Mesendoderm (in vitro differentiated cells): ENCODE results near the gene LGALS9B.
"Not testable (repeated sequence)": the region's sequence is repeated elsewhere in the genome, so short reads cannot be mapped to it uniquely, and the experiment has no call there.

ENCODE experiments used
- DNase-seq: peaks from one replicate; pipeline ENCODE4 v3.0.0; 2013
- H2AK5ac ChIP-seq: 2 replicates; pipeline ENCODE4 v1.6.1; 2013; ENCODE audit warnings: low read length, inconsistent platforms
- H2BK120ac ChIP-seq: 2 replicates; pipeline ENCODE4 v1.6.1; 2013; ENCODE audit warnings: low read depth, mild to moderate bottlenecking, low read length, moderate library complexity, mixed read lengths
- H2BK15ac ChIP-seq: replicated peaks from 2 replicates; pipeline ENCODE4 v1.6.1; 2013; ENCODE audit warnings: low read depth, mild to moderate bottlenecking, moderate library complexity
- H2BK5ac ChIP-seq: 2 replicates; pipeline ENCODE4 v1.6.1; 2013; ENCODE audit warnings: low read length, inconsistent platforms
- H3K18ac ChIP-seq: 2 replicates; pipeline ENCODE4 v1.6.1; 2013; ENCODE audit warnings: mild to moderate bottlenecking, low read length, mixed read lengths
- H3K23ac ChIP-seq: one replicate; pipeline ENCODE4 v1.6.1; 2013; ENCODE audit warnings: low read length
- H3K27ac ChIP-seq: 2 replicates; pipeline ENCODE4 v1.5.1; 2013; ENCODE audit warnings: low read depth, mild to moderate bottlenecking, inconsistent platforms, low read length, moderate library complexity
- H3K27me3 ChIP-seq: 2 replicates; pipeline ENCODE4 v1.6.1; 2013; ENCODE audit warnings: low read length, control low read depth, mild to moderate bottlenecking, inconsistent platforms; ENCODE audit not compliant: insufficient read depth, poor library complexity
- H3K36me3 ChIP-seq: 2 replicates; pipeline ENCODE4 v1.6.1; 2013; ENCODE audit warnings: low read length, inconsistent platforms; ENCODE audit not compliant: control insufficient read depth, insufficient read depth
- H3K4ac ChIP-seq: one replicate; pipeline ENCODE4 v1.6.1; 2013; ENCODE audit warnings: low read depth, mild to moderate bottlenecking, low read length, moderate library complexity
- H3K4me1 ChIP-seq: 2 replicates; pipeline ENCODE4 v1.6.1; 2013; ENCODE audit warnings: low read depth, low read length, inconsistent platforms; ENCODE audit not compliant: control insufficient read depth
- H3K4me2 ChIP-seq: 2 replicates; pipeline ENCODE4 v1.6.1; 2013; ENCODE audit warnings: low read length
- H3K4me3 ChIP-seq: 2 replicates; pipeline ENCODE4 v1.5.1; 2013; ENCODE audit warnings: mild to moderate bottlenecking, low read length
- H3K56ac ChIP-seq: one replicate; pipeline ENCODE4 v1.6.1; 2013; ENCODE audit warnings: low read length
- H3K79me1 ChIP-seq: 2 replicates; pipeline ENCODE4 v1.6.1; 2013; ENCODE audit warnings: low read length, inconsistent platforms
- H3K79me2 ChIP-seq: 2 replicates; pipeline ENCODE4 v1.6.1; 2013; ENCODE audit warnings: mild to moderate bottlenecking, low read length; ENCODE audit not compliant: control insufficient read depth, insufficient read depth
- H3K9ac ChIP-seq: 2 replicates; pipeline ENCODE4 v1.6.1; 2013; ENCODE audit warnings: low read length, inconsistent platforms
- H4K5ac ChIP-seq: one replicate; pipeline ENCODE4 v1.6.1; 2013; ENCODE audit warnings: low read length
- H4K8ac ChIP-seq: one replicate; pipeline ENCODE4 v1.6.1; 2013; ENCODE audit warnings: low read depth, mild to moderate bottlenecking, control low read depth, low read length, moderate library complexity
- WGBS: extraction: QIAGEN DNeasy Blood & Tissue Kit; methylation state at CpG from one replicate; pipeline ENCODE4 v1.1.7; 2013; ENCODE audit warnings: low lambda C conversion rate, missing lambda C conversion rate; ENCODE audit not compliant: insufficient coverage; ENCODE audit errors: extremely low coverage; 5-methylcytosine and 5-hydroxymethylcytosine counted together

The LGALS9B gene

GRCh38 chr17:20494147-20494546 lies 26.8 kb upstream of the LGALS9B start:
- H3K23ac ChIP-seq, H3K36me3 ChIP-seq, H3K9ac ChIP-seq, H3K79me1 ChIP-seq, H2BK5ac ChIP-seq, H4K8ac ChIP-seq, H3K4ac ChIP-seq, H2BK15ac ChIP-seq, H3K79me2 ChIP-seq, H4K5ac ChIP-seq, H3K4me3 ChIP-seq, H3K27ac ChIP-seq, H2AK5ac ChIP-seq, H3K56ac ChIP-seq, DNase-seq, H2BK120ac ChIP-seq, H3K4me1 ChIP-seq, H3K18ac ChIP-seq, H3K4me2 ChIP-seq, H3K27me3 ChIP-seq: not testable (repeated sequence)
- WGBS: no CpG with 5 or more reads among the region's 9 CpGs

GRCh38 chr17:20492971-20493370 lies 25.6 kb upstream of the LGALS9B start:
- H3K79me2 ChIP-seq, H3K4me1 ChIP-seq, H3K4me3 ChIP-seq, H3K79me1 ChIP-seq, H3K4me2 ChIP-seq, DNase-seq, H2BK15ac ChIP-seq, H3K9ac ChIP-seq, H2BK120ac ChIP-seq, H3K27ac ChIP-seq, H3K18ac ChIP-seq, H3K36me3 ChIP-seq, H4K5ac ChIP-seq, H3K23ac ChIP-seq, H2BK5ac ChIP-seq, H2AK5ac ChIP-seq, H4K8ac ChIP-seq, H3K56ac ChIP-seq, H3K27me3 ChIP-seq, H3K4ac ChIP-seq: not testable (repeated sequence)
- no CpG with 5 or more reads among the region's 8 CpGs for WGBS

DNA sequence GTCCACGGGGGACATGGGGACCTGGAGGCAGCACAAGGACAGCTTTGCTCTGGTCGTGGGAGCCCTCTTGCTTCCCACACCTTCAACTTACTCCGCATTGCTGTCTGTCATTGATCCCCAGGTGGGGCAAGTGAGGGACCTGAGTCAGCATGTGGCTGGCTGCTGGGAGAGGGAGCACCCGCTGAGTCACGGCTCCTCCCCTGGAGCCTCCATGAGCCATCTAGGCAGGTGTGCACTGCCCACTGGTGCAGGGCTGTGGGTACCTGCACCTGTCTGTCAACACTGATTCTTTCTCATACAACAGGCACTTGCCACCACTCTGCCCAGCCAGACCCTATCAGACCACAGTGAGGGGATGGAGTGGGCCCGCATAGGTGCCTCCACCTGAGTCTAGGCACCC lies 24.8 kb upstream of the LGALS9B start:
- not testable (repeated sequence) for H3K27ac ChIP-seq, DNase-seq, H3K79me2 ChIP-seq, H3K18ac ChIP-seq, H2AK5ac ChIP-seq, H3K4me2 ChIP-seq, H3K9ac ChIP-seq, H3K79me1 ChIP-seq, H2BK5ac ChIP-seq, H3K4ac ChIP-seq, H3K36me3 ChIP-seq, H3K4me1 ChIP-seq, H2BK15ac ChIP-seq, H3K56ac ChIP-seq, H3K27me3 ChIP-seq, H2BK120ac ChIP-seq, H3K23ac ChIP-seq, H3K4me3 ChIP-seq, H4K8ac ChIP-seq, H4K5ac ChIP-seq
- WGBS: no CpG with 5 or more reads among the region's 6 CpGs

DNA sequence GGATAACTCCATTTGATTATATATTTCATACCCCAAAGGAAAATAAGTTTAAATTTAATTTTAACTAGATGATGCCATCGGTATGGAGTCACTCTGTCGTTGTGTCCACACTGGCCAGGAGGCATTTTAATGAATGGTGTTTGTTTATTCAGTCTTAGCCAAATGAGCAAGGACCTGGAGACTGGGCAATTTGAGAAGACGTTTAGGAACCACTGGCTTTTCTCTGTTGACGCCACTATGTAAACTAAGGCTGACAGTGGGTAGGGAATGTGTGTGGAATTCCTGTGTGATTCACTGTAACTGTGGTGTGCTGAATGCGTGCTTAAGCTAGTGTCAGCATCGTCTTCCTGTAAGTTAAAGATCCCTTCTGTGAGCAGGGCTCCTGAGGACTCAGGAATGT lies 17.6 kb upstream of the LGALS9B start:
- not testable (repeated sequence) for H2AK5ac ChIP-seq, H4K5ac ChIP-seq, H3K9ac ChIP-seq, H3K79me2 ChIP-seq, H3K4ac ChIP-seq, H3K56ac ChIP-seq, H3K27me3 ChIP-seq, H3K4me1 ChIP-seq, H3K4me2 ChIP-seq, H3K27ac ChIP-seq, H2BK120ac ChIP-seq, H3K18ac ChIP-seq, H2BK5ac ChIP-seq, H3K23ac ChIP-seq, H3K4me3 ChIP-seq, H2BK15ac ChIP-seq, H4K8ac ChIP-seq, H3K36me3 ChIP-seq, H3K79me1 ChIP-seq
- WGBS: no CpG with 5 or more reads among the region's 6 CpGs
- DNase-seq: peak; percentile 82

DNA sequence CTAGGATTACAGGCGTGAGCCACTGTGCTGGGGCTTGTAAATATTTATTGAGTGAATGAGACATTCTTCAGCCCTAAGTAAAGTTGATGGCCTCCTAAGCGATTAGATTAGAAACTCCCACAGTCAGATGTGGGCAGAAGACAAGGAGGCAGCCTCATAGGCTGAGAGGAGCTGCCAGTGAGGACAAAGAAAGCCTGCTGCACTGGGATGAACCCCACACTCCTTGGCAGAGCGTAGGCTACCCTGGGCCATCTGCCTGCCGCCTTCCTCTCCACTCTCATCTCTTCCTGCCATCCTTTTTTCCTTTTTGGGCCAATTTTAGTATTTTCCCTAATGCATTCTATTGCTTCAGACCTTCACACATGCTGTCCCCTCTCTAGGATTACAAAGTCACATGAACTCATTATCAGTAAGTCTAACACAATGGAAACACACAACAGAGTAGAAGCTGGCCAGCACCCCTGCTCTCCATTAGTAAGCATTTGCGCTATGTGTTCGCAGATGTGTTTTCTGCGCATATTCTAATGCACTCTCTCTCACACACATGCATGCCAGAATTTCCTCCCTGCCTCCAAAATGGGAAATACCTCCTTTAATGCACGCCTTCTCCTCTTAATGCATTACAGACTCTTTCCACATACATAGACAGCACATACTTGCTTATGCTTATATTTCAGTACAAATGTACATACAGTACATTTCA lies 12.7 kb upstream of the LGALS9B start:
- not testable (repeated sequence) for H2AK5ac ChIP-seq, H3K36me3 ChIP-seq

More for the DNA sequence above, 12.7 kb upstream of the LGALS9B start:
- DNase-seq, H3K79me1 ChIP-seq, H3K56ac ChIP-seq, H3K27ac ChIP-seq, H3K27me3 ChIP-seq, H4K8ac ChIP-seq, H3K9ac ChIP-seq, H3K23ac ChIP-seq, H3K4me3 ChIP-seq, H3K79me2 ChIP-seq, H2BK15ac ChIP-seq, H3K4me1 ChIP-seq, H2BK5ac ChIP-seq, H2BK120ac ChIP-seq, H4K5ac ChIP-seq, H3K4ac ChIP-seq, H3K4me2 ChIP-seq, H3K18ac ChIP-seq: not testable (repeated sequence)
- no CpG with 5 or more reads among the region's 8 CpGs for WGBS
